Fibroblast of lung (primary cell): Measurements from ENCODE around the gene WDR37.

ENCODE experiments used
- CTCF ChIP-seq, 2 donors: IDR thresholded peaks in 1 of 2; conservative IDR thresholded peaks in 1 of 2; 1 replicate in 1 of 2; 2 replicates in 1 of 2; pipeline ENCODE4 v1.5.1; 2011 to 2012; ENCODE audit warnings: low read length in 2 of 2, control low read depth in 1 of 2, inconsistent platforms in 1 of 2, low read depth in 1 of 2, mild to moderate bottlenecking in 1 of 2
- EZH2 ChIP-seq: IDR thresholded peaks from 2 replicates; pipeline ENCODE4 v1.5.1; 2012; ENCODE audit warnings: low read length, control low read depth, mild to moderate bottlenecking; ENCODE audit errors: missing control alignments

GRCh38 chr10:1086787-1087186 is 30.6 kb downstream of the WDR37 start:
- TF ChIP-seq CTCF (conservative IDR thresholded peaks at IDR 0.05 in 1 of 2, IDR thresholded peaks at IDR 0.05 in 1 of 2; ENCODE audit: low read depth in 1 of 2, low read length in 2 of 2) (no peak), EZH2 (no peak)
